Activated T-helper 1 cell treated with anti-CD3 and anti-CD28 coated beads, Interleukin-2, amount 50 U/mL, for 16 hours (primary cell): ENCODE data around the gene AADACL3.

ENCODE experiments used
- DNase-seq, 2 donors: peaks; one replicate each; pipeline ENCODE4 v3.0.0-alpha.2; 2020; ENCODE audit warnings: low read depth in 1 of 2, low spot score in 1 of 2

Gene AADACL3

DNA sequence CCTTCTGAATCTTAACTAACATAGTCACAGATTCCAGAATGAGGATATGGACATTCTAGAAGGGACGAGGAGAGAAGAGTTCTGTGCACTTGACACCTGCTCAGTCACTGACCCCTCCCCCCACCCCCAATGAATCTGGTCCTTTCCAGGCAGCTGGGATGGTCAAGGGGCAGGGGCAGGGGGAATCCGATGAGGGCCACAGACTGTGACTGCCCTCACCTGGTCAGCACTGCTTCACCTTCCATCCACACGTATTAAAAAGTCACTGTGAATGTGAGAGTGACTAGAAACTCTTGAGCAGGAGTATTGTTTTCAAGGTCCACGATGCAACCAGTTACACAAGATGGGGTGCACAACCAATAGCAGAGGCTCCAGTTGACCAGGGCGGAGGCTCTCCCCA is 48.1 kb downstream of the AADACL3 start:
- DNase-seq: no peak

DNA sequence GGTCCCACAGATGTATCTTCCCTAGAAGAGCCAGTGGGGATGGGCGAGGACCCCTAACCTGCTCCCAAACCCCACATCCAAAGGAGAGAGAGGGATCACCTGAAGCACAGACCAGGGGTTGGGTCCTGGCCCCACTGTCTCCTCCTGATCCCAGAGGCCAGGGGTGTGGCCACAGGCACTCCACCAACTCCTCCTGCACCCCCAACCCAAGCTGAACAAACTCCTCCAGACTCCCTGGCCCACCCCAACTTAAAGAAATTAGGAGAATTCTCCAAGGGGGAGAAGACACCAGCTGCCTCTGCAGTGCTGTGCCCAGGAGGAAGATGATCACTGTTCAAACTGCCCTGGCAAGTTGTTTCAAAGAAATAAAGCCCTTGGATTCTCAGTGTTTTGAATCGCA is 53.1 kb downstream of the AADACL3 start:
- no peak for DNase-seq

DNA sequence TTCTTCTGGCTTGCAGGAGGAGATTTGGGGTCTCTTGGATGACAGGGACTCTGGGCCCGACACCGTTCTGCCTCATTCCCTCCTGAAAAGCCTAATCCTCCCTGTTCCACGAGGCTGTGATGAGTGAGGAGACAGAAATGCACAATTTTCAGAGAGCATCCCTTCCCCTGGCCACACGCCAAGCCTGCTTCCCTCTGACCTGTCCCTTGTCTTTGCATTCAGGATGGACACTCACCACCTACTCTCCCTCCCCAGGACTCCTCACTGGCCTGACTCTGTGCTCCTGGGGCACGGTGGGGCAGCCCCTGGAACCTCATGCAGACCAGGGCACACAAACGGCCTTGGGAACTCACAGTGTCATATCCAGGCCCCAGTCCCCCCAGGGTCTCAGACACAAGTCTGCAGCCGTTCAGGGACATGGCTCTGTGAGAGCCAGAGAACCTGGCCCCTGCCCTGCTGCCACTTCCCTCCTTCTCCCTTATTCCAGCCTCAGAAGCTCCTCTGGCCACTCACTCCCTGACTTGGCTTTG is 54.1 kb downstream of the AADACL3 start:
- no peak for DNase-seq

DNA sequence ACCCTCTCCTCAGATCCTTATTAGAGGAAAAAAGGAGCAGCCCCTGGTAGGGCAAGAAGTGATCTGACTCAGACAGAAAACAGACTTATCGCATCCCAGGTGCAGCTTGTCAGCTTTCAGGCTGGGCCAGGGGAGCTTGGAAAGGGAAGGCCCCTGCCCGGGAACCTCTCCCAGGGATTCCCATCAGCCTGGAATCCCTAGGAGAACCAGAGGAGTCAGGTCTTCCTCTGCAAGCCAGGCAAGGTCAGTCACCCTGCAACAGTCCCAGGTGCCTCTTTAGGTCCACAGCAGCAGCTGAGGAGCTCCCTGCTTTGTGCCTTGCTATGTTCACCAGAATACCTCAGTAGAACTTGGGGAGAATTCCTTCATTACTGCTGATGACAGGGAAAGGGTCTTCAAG is 54.7 kb downstream of the AADACL3 start:
- DNase-seq: no peak

DNA sequence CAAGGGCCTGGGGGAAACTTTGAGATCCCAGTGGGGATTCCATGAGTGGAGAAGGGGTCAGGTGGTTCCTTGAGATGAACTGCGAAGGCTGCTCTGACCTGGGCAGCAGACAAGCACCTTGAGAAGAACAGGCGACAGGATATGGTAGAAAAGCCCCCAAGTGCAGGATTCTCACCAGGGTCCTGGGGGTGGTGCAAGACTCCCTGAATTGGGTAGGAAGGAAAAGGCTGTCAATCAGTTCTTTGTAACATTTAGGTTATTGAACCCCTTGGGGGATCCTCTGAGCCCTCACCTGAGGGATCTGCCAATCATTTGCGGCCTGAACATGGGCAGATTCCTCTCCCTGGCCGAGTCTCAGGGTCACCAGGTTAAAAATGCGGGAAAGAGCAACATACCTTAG is 55.3 kb downstream of the AADACL3 start:
- DNase-seq: no peak

DNA sequence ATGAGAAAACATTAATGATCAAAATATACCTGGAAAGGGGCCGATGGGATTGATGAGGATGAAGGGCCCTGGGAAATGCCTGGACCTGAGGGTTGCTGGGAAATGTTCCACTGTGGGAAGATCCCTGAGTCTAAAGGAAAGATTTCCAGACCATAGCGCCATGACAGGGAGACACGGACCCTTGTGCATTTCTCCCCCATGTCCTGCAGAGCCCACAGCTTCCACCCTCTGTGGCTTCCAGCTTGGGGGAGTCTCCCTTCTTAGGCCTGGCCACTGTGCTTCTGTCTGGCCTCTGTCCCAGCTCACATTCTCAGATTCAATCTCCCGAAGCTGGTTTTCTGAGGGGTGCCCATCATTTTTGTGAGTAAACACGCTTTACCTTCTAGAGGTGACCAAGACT is 56.6 kb downstream of the AADACL3 start:
- DNase-seq: no peak

DNA sequence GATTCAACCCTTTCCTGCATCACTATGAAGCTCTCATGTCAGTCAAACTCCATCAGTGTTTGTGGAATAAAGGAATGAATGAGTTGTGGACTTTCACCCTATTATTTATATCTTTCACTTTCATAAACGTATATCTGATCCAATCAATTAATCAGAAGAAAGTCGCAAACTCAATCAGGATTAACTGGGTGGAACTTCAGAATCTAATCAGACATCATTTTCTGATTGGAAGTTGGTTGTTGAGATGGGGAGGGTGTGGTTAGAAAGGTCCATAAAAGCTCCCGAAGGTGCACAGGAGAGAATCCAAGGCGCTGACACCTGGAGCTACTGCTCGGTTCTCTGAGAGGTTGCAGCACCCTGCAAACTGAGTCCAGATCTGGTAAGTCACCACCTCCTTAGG is 57.5 kb downstream of the AADACL3 start, which contains the start of gene PRAMEF12:
TSS of gene PRAMEF12 (plus strand) at position 301 of the 400 bp plus-strand sequence. CDS start 1,130 bp downstream, outside the sequence.
- no peak for DNase-seq

DNA sequence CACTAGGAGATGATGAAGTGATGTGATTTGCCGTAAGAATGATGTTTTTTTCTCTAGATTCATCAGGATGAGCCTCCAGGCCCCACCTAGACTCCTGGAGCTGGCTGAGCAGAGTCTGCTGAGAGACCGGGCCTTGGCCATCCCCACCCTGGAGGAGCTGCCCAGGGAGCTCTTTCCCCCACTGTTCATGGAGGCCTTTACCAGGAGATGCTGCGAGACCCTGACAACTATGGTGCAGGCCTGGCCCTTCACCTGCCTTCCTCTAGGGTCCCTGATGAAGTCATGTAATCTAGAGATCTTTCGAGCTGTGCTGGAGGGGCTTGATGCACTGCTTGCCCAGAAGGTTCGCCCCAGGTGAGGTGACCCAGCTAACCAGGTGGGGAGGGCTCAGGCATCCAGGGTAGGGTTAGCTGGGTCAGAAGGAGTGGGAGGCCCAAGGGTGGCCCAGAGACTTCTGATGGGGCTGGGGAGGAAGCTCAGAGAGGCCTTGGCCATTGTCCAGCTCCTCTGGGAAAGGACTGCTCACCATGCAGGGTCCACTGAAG is 59.0 kb downstream of the AADACL3 start:
- DNase-seq: no peak

DNA sequence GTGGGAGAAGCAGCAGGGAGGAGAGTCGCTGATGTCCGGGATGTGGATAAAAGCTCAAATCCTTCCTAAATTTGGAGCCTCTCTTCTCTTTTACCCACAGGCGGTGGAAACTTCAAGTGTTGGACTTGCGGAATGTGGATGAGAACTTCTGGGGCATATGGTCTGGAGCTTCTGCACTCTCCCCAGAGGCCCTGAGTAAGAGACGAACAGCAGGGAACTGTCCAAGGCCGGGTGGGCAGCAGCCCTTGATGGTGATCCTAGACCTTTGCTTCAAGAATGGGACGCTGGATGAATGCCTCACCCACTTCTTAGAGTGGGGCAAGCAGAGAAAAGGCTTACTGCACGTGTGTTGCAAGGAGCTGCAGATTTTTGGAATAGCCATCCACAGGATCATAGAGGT is 59.5 kb downstream of the AADACL3 start:
- DNase-seq: no peak

DNA sequence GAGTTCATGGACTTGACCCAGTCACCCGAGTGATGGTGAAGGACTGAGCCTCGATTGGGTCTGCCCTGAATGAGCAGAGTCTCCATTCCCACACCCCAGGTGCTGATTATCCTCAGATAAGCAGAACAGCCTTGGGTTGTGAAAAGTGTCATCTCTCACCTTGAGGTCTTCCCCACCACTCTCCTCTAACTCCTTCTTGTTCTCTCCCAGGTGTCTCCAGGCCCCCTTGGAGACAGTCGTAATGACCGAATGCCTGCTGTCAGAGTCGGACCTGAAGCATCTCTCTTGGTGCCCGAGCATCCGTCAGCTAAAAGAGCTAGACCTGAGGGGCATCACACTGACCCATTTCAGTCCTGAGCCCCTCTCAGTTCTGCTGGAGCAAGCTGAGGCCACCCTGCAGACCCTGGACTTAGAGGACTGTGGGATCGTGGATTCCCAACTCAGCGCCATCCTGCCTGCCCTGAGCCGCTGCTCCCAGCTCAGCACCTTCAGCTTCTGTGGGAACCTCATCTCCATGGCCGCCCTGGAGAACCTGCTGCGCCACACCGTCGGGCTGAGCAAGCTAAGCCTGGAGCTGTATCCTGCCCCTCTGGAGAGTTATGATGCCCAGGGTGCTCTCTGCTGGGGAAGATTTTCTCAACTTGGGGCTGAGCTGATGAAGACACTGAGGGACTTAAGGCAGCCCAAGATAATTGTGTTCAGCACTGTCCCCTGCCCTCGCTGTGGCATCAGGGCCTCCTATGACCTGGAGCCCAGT is 61.1 kb downstream of the AADACL3 start:
- no peak for DNase-seq
